Stimulated activated CD4-positive, alpha-beta T cell treated with anti-CD3 and anti-CD28 coated beads, Interleukin-1b, Interleukin-23, amount 100 ng/mL, for 4 hours (primary cell): ENCODE measurements around the gene SH3PXD2A.
A peak's percentile ranks its signal among the peaks of the same experiment; 100 is the strongest.

Experiments used
- DNase-seq, 2 donors: peaks; one replicate each; pipeline ENCODE4 v3.0.0-alpha.2; 2020; ENCODE audit warnings: low read depth in 2 of 2

Gene SH3PXD2A

GRCh38 chr10:103855424-103855823 lies at the start of gene SH3PXD2A:
TSS of gene SH3PXD2A (minus strand) at chr10:103855576. CDS start at chr10:103855266, 310 bp downstream.
- DNase-seq: peak in 1 of 2 donors; percentile 21

- no peak for DNase-seq
Observed at GRCh38 chr10:103901299-103901698, 45.9 kb upstream of the SH3PXD2A start.

GRCh38 chr10:103899312-103899711 lies 43.9 kb upstream of the SH3PXD2A start:
- DNase-seq: no peak

GRCh38 chr10:103897241-103897774 lies 41.9 kb upstream of the SH3PXD2A start:
- no peak for DNase-seq

GRCh38 chr10:103896225-103896624 lies 40.8 kb upstream of the SH3PXD2A start:
- DNase-seq: no peak

- DNase-seq: no peak
Observed at GRCh38 chr10:103895411-103896186, 40.2 kb upstream of the SH3PXD2A start.

GRCh38 chr10:103894441-103894864 lies 39.1 kb upstream of the SH3PXD2A start:
- DNase-seq: no peak

- DNase-seq: no peak
Observed at GRCh38 chr10:103893817-103894216, 38.4 kb upstream of the SH3PXD2A start.

GRCh38 chr10:103892181-103892580 lies 36.8 kb upstream of the SH3PXD2A start:
- DNase-seq: no peak

GRCh38 chr10:103890688-103891087 lies 35.3 kb upstream of the SH3PXD2A start:
- DNase-seq: no peak

GRCh38 chr10:103890194-103890658 lies 34.9 kb upstream of the SH3PXD2A start:
- no peak for DNase-seq

- DNase-seq: no peak
Observed at GRCh38 chr10:103889121-103889720, 33.8 kb upstream of the SH3PXD2A start.

- no peak for DNase-seq
Observed at GRCh38 chr10:103888113-103888841, 32.9 kb upstream of the SH3PXD2A start.

- no peak for DNase-seq
Observed at GRCh38 chr10:103885617-103886016, 30.2 kb upstream of the SH3PXD2A start.

GRCh38 chr10:103884681-103885139 lies 29.3 kb upstream of the SH3PXD2A start:
- DNase-seq: no peak

- no peak for DNase-seq
Observed at GRCh38 chr10:103882285-103883007, 27.1 kb upstream of the SH3PXD2A start.

- no peak for DNase-seq
Observed at GRCh38 chr10:103881416-103882284, 26.3 kb upstream of the SH3PXD2A start.

- no peak for DNase-seq
Observed at GRCh38 chr10:103879831-103880230, 24.5 kb upstream of the SH3PXD2A start.

GRCh38 chr10:103879409-103879808 lies 24.0 kb upstream of the SH3PXD2A start:
- DNase-seq: no peak

- DNase-seq: no peak
Observed at GRCh38 chr10:103877861-103878260, 22.5 kb upstream of the SH3PXD2A start.
